Activated gamma-delta T cell treated with Interleukin-2 at 50 U/mL for 16 hours (primary cell): ENCODE measurements around the gene PLS3.
"Not testable (repeated sequence)": the region's sequence is repeated elsewhere in the genome, so short reads cannot be mapped to it uniquely, and the experiment has no call there.

ENCODE experiments used
- DNase-seq: peaks from one replicate; pipeline ENCODE4 v3.0.0-alpha.2; 2020

PLS3 gene

GRCh38 chrX:115616943-115617563, 56.1 kb downstream of the PLS3 start:
- no peak for DNase-seq

- no peak for DNase-seq
These were observed 61.6 kb downstream of the PLS3 start for GRCh38 chrX:115622534-115622933.

GRCh38 chrX:115624916-115625315, 63.9 kb downstream of the PLS3 start:
- DNase-seq: no peak

GRCh38 chrX:115625572-115626301, 64.8 kb downstream of the PLS3 start:
- no peak for DNase-seq

GRCh38 chrX:115630204-115630603, 69.2 kb downstream of the PLS3 start:
- no peak for DNase-seq

- DNase-seq: no peak
These were observed 71.5 kb downstream of the PLS3 start for GRCh38 chrX:115632455-115632854.

GRCh38 chrX:115633397-115633796, 72.4 kb downstream of the PLS3 start:
- not testable (repeated sequence) for DNase-seq

GRCh38 chrX:115639334-115639880, 78.4 kb downstream of the PLS3 start:
- no peak for DNase-seq

- DNase-seq: no peak
These were observed 81.3 kb downstream of the PLS3 start for GRCh38 chrX:115642311-115642710.

GRCh38 chrX:115642895-115643530, 82.0 kb downstream of the PLS3 start:
- peak; percentile 33 for DNase-seq

GRCh38 chrX:115644397-115644796, 83.4 kb downstream of the PLS3 start:
- DNase-seq: not testable (repeated sequence)

GRCh38 chrX:115649461-115650063, 88.6 kb downstream of the PLS3 start:
- no peak for DNase-seq

GRCh38 chrX:115650449-115650848, 89.5 kb downstream of the PLS3 start:
- no peak for DNase-seq

- DNase-seq: no peak
These were observed 89.9 kb downstream of the PLS3 start for GRCh38 chrX:115650916-115651315.

GRCh38 chrX:115652221-115652620, 91.2 kb downstream of the PLS3 start:
- DNase-seq: no peak

GRCh38 chrX:115665122-115665521, 104.1 kb downstream of the PLS3 start:
- no peak for DNase-seq

GRCh38 chrX:115679460-115679859, 118.5 kb downstream of the PLS3 start:
- DNase-seq: no peak

- no peak for DNase-seq
These were observed 126.6 kb downstream of the PLS3 start for GRCh38 chrX:115687595-115687994.

- DNase-seq: no peak
These were observed 129.0 kb downstream of the PLS3 start for GRCh38 chrX:115689931-115690330.

GRCh38 chrX:115690511-115691216, 129.7 kb downstream of the PLS3 start:
- peak; percentile 14 for DNase-seq

- no peak for DNase-seq
These were observed 132.5 kb downstream of the PLS3 start for GRCh38 chrX:115693476-115693875.

- no peak for DNase-seq
These were observed 133.1 kb downstream of the PLS3 start for GRCh38 chrX:115694028-115694427.

GRCh38 chrX:115696039-115696438, 135.1 kb downstream of the PLS3 start:
- no peak for DNase-seq
